ENCODE data around the gene CAMTA2.
"Not testable (repeated sequence)": the region's sequence is repeated elsewhere in the genome, so short reads cannot be mapped to it uniquely, and the experiment has no call there.

The CAMTA2 gene

GRCh38 chr17:4934173-4934979 is 53.1 kb downstream of the CAMTA2 start:
- DNase-seq (ENCODE audit: low read depth in 2 of 2), result no peak

GRCh38 chr17:4933646-4934045 is 53.8 kb downstream of the CAMTA2 start:
- DNase-seq (ENCODE audit: low read depth in 2 of 2), result no peak

DNA sequence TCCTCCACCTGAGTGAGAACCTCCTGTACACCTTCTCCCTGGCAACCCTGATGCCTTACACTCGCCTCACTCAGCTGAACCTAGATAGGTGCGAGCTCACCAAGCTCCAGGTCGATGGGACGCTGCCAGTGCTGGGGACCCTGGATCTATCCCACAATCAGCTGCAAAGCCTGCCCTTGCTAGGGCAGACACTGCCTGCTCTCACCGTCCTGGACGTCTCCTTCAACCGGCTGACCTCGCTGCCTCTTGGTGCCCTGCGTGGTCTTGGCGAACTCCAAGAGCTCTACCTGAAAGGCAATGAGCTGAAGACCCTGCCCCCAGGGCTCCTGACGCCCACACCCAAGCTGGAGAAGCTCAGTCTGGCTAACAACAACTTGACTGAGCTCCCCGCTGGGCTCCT is 54.7 kb downstream of the CAMTA2 start:
- no peak for DNase-seq (ENCODE audit: low read depth in 2 of 2)

- no peak for DNase-seq (ENCODE audit: low read depth in 2 of 2)
These were observed 55.5 kb downstream of the CAMTA2 start, which contains the start of gene GP1BA for GRCh38 chr17:4931963-4932362. Gene GP1BA, plus strand, starts transcription at chr17:4932277. Its CDS starts 328 bp downstream, at chr17:4932605.

GRCh38 chr17:4928881-4929280 is 58.6 kb downstream of the CAMTA2 start:
- DNase-seq (ENCODE audit: low read depth in 2 of 2), result no peak

GRCh38 chr17:4926577-4927335 is 60.7 kb downstream of the CAMTA2 start:
- not testable (repeated sequence) for DNase-seq (ENCODE audit: low read depth in 2 of 2)

DNA sequence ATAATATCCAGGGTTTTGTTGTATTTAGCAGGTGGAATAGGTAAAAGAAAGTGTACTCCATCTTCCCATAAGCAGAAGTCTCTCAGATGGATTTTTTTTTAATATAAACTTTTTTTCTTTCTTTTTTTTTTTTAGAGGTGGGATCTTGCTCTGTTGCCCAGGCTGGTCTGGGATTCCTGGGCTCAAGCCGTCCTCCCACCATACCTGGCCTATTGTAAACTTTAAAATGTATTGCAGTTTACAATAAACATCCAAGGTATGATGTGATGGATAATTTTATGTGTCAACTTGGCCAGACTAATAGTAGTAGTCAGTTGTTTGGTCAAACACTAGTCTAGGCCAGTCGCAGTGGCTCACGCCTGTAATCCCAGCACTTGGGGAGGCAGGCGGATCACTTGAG is 66.2 kb downstream of the CAMTA2 start:
- no peak for DNase-seq (ENCODE audit: low read depth in 2 of 2)

GRCh38 chr17:4920351-4921048 is 67.0 kb downstream of the CAMTA2 start:
- no peak for DNase-seq (ENCODE audit: low read depth in 2 of 2)

DNA sequence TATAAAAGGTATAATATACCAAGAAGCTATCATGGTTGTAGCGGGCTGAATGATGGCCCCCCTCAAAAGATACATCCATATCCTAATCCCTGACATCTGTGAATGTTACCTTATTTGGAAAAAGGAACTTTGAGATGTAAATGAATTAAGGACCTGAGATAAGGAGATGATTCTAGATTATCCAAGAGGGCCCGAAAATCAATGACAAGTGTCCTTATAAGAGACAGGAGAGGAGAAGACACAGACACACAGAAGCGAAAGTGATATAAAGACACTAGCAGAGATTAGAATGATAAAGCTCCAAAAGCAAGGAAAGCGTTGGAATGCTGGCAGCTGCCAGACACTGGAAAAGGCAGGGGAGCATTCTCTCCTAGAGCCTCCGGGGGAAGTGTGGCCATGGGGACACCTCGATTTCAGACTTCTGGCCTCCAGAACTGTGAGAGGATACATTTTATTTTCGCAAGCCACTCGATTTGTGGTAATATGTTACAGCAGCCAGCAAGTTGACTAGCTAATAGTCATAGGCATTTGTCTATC is 67.9 kb downstream of the CAMTA2 start:
- DNase-seq (ENCODE audit: low read depth in 2 of 2), result no peak

Data from activated CD4-positive, alpha-beta T cell treated with anti-CD3 and anti-CD28 coated beads for 24 hours (primary cell).